ENCODE data around the gene SKIC8.

Gene SKIC8

GRCh38 chr15:78321786-78322185, 22.4 kb upstream of the SKIC8 start:
- DNase-seq: no peak

GRCh38 chr15:78321041-78321570, 21.7 kb upstream of the SKIC8 start:
- DNase-seq: no peak

DNA sequence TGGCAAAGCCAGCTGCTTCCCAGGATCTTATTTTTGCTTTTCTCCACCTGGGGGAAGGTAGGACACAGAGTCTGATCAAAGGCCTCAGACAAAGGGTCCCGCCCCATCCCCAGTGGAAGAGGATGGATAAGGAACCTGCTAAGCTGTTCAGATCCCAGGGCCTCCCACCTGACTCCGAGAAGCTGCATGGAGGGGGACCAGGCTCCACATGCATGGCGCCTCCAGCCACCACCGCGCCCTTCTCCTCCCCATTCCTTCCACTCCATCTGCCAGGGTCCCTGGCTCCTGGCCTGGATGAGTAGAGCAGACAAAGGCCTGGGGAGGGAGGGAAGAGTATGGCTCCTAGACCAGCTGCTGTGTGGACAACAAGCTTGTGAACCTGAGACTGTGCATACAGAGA, 20.8 kb upstream of the SKIC8 start:
- DNase-seq: no peak

- DNase-seq: no peak
These were observed 20.2 kb upstream of the SKIC8 start for GRCh38 chr15:78319588-78319987.

DNA sequence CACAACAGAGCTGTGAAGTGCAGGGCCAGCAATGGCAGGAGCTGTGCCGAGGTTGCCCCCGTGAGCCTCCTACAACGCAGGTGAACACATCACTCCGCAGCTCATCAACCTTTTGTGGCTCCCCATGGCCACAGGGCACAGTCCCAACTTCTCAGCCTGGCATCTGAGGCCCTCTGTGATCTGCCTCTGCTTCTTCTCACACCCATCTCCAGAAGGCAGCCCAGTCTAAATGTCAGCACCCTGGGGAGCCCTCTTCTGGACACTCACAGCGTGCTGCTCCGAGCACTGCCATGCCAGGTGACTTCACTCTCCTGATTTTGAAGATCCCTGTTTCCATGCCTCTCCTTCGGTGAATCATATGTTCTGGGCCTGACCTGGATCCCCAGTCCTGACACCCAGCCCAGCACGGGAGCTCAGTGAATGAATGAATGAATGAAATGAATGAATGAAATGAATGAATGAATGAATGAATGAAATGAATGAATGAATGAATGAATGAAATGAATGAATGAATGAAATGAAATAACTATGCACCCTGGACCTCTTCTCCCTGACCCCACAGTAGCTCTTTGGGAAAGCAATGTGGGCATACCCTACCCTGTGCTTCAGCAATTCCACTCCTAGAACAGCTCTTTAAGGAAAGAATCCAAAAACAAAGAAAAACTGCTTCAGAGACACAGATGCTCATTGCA, 17.9 kb upstream of the SKIC8 start:
- peak; percentile 55 for DNase-seq

DNA sequence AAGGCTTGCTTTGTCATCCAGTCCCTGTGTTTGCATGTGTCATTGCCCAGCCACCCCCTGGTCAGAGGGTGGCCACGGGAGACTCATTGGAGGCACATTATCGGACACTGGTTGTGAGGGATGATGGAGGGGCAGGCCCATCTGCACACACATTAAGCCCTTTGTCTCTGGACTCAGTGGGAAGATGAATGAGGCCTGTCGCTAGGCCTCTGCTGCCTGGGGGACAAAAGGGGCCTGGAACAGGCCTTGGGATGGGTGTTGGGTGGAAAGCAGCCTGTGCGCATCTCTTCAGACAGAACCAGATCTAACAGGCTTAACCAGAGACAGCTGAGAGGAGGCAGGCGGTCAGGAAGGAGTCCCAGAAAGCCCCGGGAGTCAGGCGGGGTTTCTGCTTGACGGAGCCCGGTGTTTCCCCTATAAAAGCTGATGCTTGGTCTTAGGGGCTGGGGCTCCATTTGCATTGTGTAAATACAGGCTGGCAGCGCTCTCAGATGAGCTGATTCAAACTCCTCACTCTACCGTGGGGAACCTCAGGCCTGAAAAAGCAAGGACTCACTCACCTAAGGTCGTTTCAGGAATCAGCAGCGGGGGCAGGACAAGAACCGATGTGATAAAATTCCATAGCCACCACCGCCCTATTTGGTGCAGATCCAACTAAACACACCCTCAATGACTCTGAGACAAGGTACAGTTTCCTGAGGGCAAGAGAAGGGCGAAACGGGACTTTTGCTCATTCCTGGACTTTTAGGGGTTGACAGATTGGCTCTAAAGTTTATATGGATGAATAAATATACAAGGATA, 17.1 kb upstream of the SKIC8 start:
- no peak for DNase-seq

GRCh38 chr15:78315686-78316282, 16.4 kb upstream of the SKIC8 start:
- DNase-seq: peak; percentile 44

- no peak for DNase-seq
These were observed 14.8 kb upstream of the SKIC8 start for GRCh38 chr15:78314181-78314581.

- no peak for DNase-seq
These were observed 14.0 kb upstream of the SKIC8 start for GRCh38 chr15:78313383-78313782.

- no peak for DNase-seq
These were observed 13.5 kb upstream of the SKIC8 start for GRCh38 chr15:78312957-78313356.

DNA sequence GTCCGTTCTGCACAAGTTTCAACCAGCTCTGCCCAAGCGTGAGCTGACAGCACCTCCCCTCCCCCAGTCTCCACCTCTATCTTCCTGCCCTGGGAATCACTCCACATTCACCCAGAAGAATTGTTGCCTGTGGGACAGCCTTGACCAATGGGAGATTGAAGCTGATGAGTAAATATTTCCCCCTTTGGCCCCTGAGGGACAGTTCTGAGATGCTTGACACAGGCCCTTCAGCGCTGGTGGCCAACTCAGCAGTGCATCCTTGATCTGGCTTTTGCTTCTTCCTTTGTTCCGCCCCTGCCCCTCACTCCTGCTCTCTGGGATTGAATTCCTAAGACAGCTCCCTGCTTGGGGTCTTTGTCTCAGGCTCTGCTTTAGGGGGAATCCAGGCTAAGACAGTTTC, 13.1 kb upstream of the SKIC8 start:
- no peak for DNase-seq

- no peak for DNase-seq
These were observed 11.9 kb upstream of the SKIC8 start for GRCh38 chr15:78311292-78311691.

GRCh38 chr15:78308422-78309032, 9.1 kb upstream of the SKIC8 start:
- DNase-seq: peak; percentile 50

DNA sequence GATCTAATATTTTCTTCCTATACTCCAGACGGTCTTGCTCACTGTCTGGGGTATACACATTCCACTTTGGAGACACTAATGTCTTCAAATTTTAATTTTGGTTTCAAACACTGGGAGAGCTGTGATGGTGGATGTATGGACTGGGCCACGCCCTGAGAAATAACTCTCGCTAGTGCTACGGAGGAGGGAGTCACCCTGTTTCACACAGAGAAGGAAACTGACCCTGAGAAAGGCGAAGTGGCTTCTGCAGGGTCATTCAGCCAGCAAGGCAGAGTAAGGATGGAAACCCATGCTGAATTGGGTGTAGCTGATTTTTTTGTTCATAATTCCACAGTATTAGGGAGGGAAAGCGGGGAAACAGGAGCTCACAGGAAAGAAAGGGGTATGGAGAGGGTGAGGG, 8.6 kb upstream of the SKIC8 start:
- no peak for DNase-seq

DNA sequence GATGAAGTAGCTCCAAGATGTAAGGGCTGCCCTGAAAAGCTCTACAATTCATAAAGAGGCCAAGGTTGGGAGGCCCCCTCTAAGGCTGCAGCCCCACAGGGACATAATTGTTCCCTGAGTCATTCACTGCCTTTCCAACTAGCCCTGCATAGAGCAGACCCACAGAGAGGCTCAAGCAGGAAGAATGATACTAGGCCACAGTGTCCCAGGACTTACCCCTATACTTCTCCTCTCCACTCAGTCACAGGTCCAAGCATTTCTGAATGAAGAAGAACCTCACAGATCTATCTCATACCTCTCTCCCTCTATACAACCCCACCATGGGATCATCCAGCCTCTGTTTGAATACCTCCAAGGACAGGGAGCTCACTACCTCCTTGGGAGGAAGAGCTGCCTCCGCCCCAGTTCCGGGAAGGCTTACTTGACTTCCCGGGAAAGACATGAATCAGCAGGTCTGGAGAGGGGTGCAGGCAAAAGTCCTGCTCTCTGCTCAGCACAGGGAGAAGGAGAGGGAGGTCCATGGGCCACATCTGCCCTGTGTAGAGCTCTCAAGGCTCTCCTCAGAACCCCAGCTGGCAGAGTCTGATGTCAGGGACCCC, 6.9 kb upstream of the SKIC8 start:
- DNase-seq: no peak

DNA sequence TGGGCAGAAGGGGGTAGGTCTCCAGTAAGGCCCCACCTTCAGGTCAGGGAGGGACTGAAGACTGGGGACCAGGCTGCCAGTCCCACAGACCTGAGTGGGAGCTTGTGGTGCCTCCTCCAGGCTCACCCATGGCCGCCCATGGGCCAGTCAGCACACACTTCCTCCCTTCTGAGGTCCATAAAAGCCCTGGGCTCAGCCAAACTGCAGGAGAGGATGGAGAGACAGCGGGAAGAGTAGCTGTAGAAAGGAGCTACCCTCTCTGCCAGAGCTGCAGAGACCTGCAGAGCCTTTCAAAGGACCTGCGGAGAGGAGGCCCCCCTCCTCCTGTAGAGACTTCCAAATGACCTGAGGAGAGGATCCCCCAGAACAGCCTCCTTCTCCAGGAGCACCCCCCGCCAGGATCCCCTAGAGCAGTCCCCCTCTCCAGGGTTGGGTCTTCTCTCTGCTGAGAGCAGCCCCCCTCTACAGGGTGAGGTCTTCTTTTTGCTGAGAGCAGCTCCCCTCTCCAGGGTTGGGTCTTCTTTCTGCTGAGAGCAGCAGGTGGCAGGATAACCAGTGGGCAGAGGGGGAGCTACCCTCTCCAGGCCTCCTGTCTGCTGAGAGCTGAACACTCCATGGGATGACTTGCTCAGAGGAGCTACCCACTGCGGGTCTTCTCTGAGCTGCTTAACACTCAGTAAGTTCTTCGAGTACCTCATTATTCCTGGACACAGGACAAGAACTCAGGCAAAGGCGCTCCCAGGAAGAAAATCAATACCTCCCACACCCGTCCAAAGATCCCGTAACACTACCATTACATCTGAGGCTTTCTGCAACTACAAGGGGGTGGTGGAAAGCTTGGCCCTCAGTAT, 5.0 kb upstream of the SKIC8 start:
- DNase-seq: no peak

DNA sequence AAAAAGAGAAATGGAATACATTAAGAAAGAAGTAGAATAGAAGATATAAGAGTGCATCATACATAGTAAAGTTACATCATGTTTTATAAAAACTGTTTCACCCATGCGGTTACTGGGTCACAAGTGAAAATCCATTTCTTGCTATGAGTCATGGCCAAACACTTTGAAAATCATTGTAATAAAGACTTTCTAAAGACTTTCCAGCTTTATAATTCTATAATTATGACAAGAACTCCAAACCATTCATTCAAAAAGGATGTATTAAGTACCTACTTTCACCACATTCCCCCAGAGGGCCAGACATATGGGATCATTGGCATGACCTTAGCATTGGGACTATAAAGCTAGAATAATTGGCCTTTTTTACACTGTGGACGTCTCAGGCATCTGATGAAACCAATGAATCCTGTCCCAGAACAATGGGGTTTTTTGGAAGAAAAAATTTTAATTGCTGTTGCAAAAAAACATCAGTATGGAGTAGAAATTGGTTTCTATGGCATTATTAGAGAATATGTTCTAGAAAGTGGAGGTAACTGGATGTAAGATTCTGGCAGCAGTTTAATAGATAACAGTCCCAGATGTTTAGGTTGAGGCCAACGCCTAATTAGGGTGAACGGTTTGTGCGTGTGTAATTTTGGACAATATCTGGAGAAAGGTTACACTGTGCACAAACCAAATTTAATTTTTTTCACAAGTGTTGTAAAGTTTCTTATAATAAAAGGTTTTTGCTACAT, 3.3 kb upstream of the SKIC8 start:
- no peak for DNase-seq

- DNase-seq: no peak
These were observed 2.4 kb upstream of the SKIC8 start for GRCh38 chr15:78301828-78302227.

DNA sequence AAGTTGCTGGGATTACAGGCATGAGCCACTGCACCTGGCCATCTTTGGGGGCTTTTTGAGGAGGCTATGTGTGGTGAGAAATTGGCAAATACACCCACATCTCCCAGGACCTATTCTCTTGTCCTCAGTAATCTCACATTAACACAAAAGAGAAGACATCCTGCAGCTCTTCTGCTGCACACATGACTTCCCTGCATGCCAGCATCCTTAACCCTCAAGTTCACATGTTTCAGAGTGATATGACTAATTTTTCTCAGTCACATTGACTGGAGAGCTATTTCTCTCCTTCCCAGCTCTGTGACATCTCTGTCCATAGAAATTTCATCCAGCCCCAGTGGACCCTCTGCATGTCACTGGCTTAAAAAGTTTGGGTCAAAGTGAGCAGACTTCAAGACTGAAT, 1.9 kb upstream of the SKIC8 start:
- DNase-seq: no peak

DNA sequence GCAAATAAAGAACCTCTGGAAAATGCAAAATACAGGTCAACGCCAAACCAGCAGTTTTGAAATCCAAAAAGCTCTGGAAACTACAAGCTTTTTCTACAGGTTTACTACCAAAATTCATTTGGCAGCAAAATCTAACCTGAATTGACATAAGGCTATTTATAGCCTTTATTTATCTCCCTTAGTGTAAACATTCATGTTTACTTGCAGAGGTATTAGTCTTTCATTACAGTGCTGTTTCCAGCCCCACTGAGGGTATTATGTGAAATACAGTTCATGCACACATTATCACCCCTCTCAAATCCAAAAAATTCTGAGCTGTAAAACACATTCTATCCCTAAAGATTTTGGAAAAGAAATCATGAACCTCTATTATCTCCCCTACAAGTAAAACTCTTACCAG, 7.2 kb downstream of the SKIC8 start:
- DNase-seq: no peak

DNA sequence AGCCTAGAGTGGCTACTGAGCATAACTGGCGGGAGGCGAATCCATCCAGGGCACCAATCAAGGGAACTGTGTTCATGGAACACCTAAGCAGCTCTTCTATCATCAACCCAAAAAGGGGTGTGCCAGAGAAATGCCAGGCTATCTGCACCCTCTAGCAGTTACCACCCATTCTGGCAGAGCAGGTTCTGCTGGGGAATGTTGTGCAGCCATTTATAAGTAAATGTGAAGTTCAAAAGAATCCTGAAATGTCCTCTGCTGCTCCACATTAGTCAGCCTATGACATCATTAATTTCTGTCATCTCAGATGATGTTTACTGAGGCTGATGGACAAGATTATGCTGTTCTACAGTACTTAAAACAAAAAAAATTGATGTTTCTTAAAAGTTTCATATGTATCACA, 7.7 kb downstream of the SKIC8 start:
- DNase-seq: no peak

Measured in 8988T (cell line).